ENCODE results near the gene WNT3. TPM values are rescaled to one million over a fixed set of nuclear protein-coding genes. Genes with fewer than 3 reads are reported as not detected.

Gene WNT3
- polyA plus RNA-seq, 2 of the 4 experiments (the other 2 are of a cell fraction): 8.3 to 10.8 TPM

- Histone ChIP-seq H3K9me3 (no peaks in the 10 kb centered on the region), H3K4me1 (0 out of 3 replicates have a peak, but pooled peaks cover 7% of the 10 kb centered on the region), H3K4me2 (no peak overlapping the region), H3K4me3 (no peak overlapping the region), H3K27ac (no peak overlapping the region)
- WGBS (ENCODE audit: missing lambda C conversion rate): 87% methylated on average over 10 of the region's 10 CpGs
- FAIRE-seq: no peak
- ChIA-PET POLR2A (no interaction called here), CTCF (interaction anchor here (0.5 to 3.5 kb wide), 12 partner anchors 9 to 818 kb away, joined by 3 to 22 read pairs (median 4); no protein-coding TSS in a partner anchor)
- TF ChIP-seq TP53 (CRISPR knock-in tag; IDR thresholded peaks at IDR 0.05) (no peak), ZSCAN20 (CRISPR knock-in tag; IDR thresholded peaks at IDR 0.05) (no peak), FOSL2 (IDR thresholded peaks at IDR 0.05) (no peak), FOSL2 (CRISPR knock-in tag; IDR thresholded peaks at IDR 0.05) (no peak), SMC3 (IDR thresholded peaks at IDR 0.05) (no peak), CBX8 (IDR thresholded peaks at IDR 0.05) (no peak), USF2 (IDR thresholded peaks at IDR 0.05) (no peak), ATOH8 (CRISPR knock-in tag; IDR thresholded peaks at IDR 0.05; ENCODE audit: low read depth) (no peak), CBX2 (IDR thresholded peaks at IDR 0.05; ENCODE audit: borderline replicate concordance, low read depth) (no peak)
- ATAC-seq: peak in 1 of 2 experiments; percentile 29; a peak in 2 of 6 replicates
- no peak for DNase-seq (ENCODE audit: low read depth in 1 of 2, low spot score in 1 of 2)
Observed at GRCh38 chr17:46810837-46811236, 7.7 kb downstream of the WNT3 start.

DNA sequence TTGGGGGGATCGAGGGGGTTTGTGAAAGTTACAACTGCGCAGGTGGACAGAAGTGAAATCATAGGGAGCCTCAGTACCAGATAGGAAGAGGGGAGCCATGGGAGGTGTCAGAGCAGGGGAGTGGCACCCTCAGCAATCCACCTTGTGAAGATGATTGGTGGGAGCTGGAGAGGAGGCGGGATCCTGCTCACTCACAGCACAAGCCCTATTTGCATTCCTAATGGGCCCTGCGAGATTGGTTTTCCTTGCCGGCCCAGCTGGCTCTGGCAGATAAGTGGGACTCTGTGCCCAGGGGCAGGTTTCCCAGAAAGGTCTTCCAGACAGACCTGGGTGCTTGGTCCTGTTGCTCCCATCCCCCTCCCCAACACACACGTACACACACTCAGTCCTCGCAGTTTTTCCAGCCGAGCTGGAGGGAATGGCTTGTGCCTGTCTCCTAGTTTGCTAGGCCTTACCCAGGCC is 9.4 kb downstream of the WNT3 start:
- H3K4me3 ChIP-seq: no peak overlapping the region
- DNase-seq (ENCODE audit: low read depth in 1 of 2, low spot score in 1 of 2) (no peak), FAIRE-seq (no peak), ATAC-seq (peak; percentile 38 to 47; a peak in 4 of 6 replicates)
- TF ChIP-seq EHMT2 (IDR thresholded peaks at IDR 0.05; ENCODE audit: low read depth) (no peak), PHF8 (IDR thresholded peaks at IDR 0.05; ENCODE audit: borderline replicate concordance, low read depth) (no peak), HOXB13 (CRISPR knock-in tag; IDR thresholded peaks at IDR 0.05; ENCODE audit: low read depth) (no peak), EHF (CRISPR knock-in tag; IDR thresholded peaks at IDR 0.05) (no peak), TP53 (CRISPR knock-in tag; IDR thresholded peaks at IDR 0.05) (no peak), TFCP2L1 (CRISPR knock-in tag; IDR thresholded peaks at IDR 0.05) (no peak), RAD21 (conservative IDR thresholded peaks at IDR 0.05 in 1 of 2, IDR thresholded peaks at IDR 0.05 in 1 of 2) (no peak), HDAC2 (IDR thresholded peaks at IDR 0.05) (no peak), JUN (IDR thresholded peaks at IDR 0.05) (no peak), CTCF (IDR thresholded peaks at IDR 0.05) (no peak), POLR2A (IDR thresholded peaks at IDR 0.05; ENCODE audit: low read length) (no peak), USF2 (IDR thresholded peaks at IDR 0.05) (no peak), ATOH8 (CRISPR knock-in tag; IDR thresholded peaks at IDR 0.05; ENCODE audit: low read depth) (no peak), ZFP36 (IDR thresholded peaks at IDR 0.05; ENCODE audit: borderline replicate concordance, partially characterized antibody) (no peak), FOSL2 (IDR thresholded peaks at IDR 0.05) (no peak), FOSL2 (CRISPR knock-in tag; IDR thresholded peaks at IDR 0.05) (no peak), CEBPB (IDR thresholded peaks at IDR 0.05) (no peak), BCL3 (IDR thresholded peaks at IDR 0.05) (no peak), RNF2 (IDR thresholded peaks at IDR 0.05; ENCODE audit: borderline replicate concordance, low read depth) (no peak)
- H3K27ac ChIP-seq: no peak overlapping the region
- no peak overlapping the region for H3K4me2 ChIP-seq
- 81% methylated on average over 8 of the region's 8 CpGs for WGBS (ENCODE audit: missing lambda C conversion rate)
- H3K4me1 ChIP-seq: 0 out of 3 replicates have a peak, but pooled peaks cover 7% of the 10 kb centered on the region
- no peaks in the 10 kb centered on the region for H3K9me3 ChIP-seq
- ChIA-PET POLR2A (no interaction called here), CTCF (interaction anchor here (0.6 to 3.5 kb wide), 5 partner anchors 13 to 134 kb away, joined by 3 to 22 read pairs (median 5); no protein-coding TSS in a partner anchor)

Measured in A549 (cell line).